OCI-LY7 (cell line): ENCODE results near the gene TMEM181. TPM values are rescaled to one million over a fixed set of nuclear protein-coding genes. Genes with fewer than 3 reads are reported as not detected.

Experiments
- BruUV-seq: library from RNA; stranded (reverse); fragments of 400-500 nt; replicated peaks from 2 replicates; lab custom pipeline; 2021; lab: Mats Ljungman, UMichigan
- CTCF ChIA-PET: fragments of 300-600 bp; sonication (Branson Sonifier 250); formaldehyde crosslinking; loops from one replicate; lab custom pipeline; 2022; ENCODE audit warnings: antibody characterized with exemption; ENCODE audit not compliant: unreplicated experiment; lab: Charles Lee
- POLR2A ChIA-PET: fragments of 300-600 bp; sonication (Branson Sonifier 250); formaldehyde crosslinking; loops from one replicate; lab custom pipeline; 2022; ENCODE audit warnings: antibody characterized with exemption; lab: Charles Lee
- DNase-seq: peaks from one replicate; pipeline ENCODE4 v3.0.0-alpha.2; 2015; ENCODE audit warnings: low spot score
- H2AFZ ChIP-seq: fragments of 200-600 bp; sonication (generic), shearing (Covaris generic); 2 replicates; pipeline ENCODE4 v1.6.1; 2014; ENCODE audit warnings: mild to moderate bottlenecking, antibody characterized with exemption, low read length, moderate library complexity
- H3K27ac ChIP-seq: fragments of 200-600 bp; sonication (generic); 2 replicates; pipeline ENCODE4 v1.5.1; 2014; ENCODE audit warnings: mixed run types, low read depth, mild to moderate bottlenecking, moderate library complexity, low read length, inconsistent platforms; ENCODE audit not compliant: poor library complexity, severe bottlenecking
- H3K36me3 ChIP-seq: fragments of 200-600 bp; sonication (generic); 2 replicates; pipeline ENCODE4 v1.6.1; 2014; ENCODE audit warnings: mild to moderate bottlenecking, antibody characterized with exemption, low read length, moderate library complexity, mixed read lengths; ENCODE audit not compliant: insufficient read depth
- H3K4me1 ChIP-seq: fragments of 200-600 bp; sonication (generic); 2 replicates; pipeline ENCODE4 v1.5.1; 2014; ENCODE audit warnings: mild to moderate bottlenecking, low read length; ENCODE audit not compliant: insufficient read depth, poor library complexity, severe bottlenecking
- H3K4me2 ChIP-seq: fragments of 200-600 bp; sonication (generic); 2 replicates; pipeline ENCODE4 v1.6.1; 2014; ENCODE audit warnings: mild to moderate bottlenecking, low read length
- H3K4me3 ChIP-seq: fragments of 200-600 bp; sonication (generic); 2 replicates; pipeline ENCODE4 v1.5.1; 2014; ENCODE audit warnings: mild to moderate bottlenecking, low read depth, low read length; ENCODE audit not compliant: poor library complexity, severe bottlenecking
- H3K79me2 ChIP-seq: fragments of 200-600 bp; sonication (generic); 2 replicates; pipeline ENCODE4 v1.6.1; 2016; ENCODE audit warnings: low read depth, mild to moderate bottlenecking, low read length, moderate library complexity, mixed read lengths; ENCODE audit not compliant: insufficient read depth
- H3K9me2 ChIP-seq: fragments of 200-600 bp; sonication (generic); 2 replicates; pipeline ENCODE4 v1.6.1; 2016; ENCODE audit warnings: mild to moderate bottlenecking, low read length, mixed read lengths; ENCODE audit not compliant: insufficient read depth
- H3K9me3 ChIP-seq: fragments of 200-600 bp; sonication (generic); 2 replicates; pipeline ENCODE4 v1.6.1; 2014; ENCODE audit warnings: mild to moderate bottlenecking, mixed run types, low read length, mixed read lengths
- H4K20me1 ChIP-seq: fragments of 200-600 bp; sonication (generic); 2 replicates; pipeline ENCODE4 v1.6.1; 2014; ENCODE audit warnings: mild to moderate bottlenecking, antibody characterized with exemption, low read length, moderate library complexity, mixed read lengths; ENCODE audit not compliant: insufficient read depth
- EZH2phosphoT487 ChIP-seq: fragments of 200-600 bp; sonication (generic); IDR thresholded peaks from 2 replicates; pipeline ENCODE4 v1.6.1; 2018; ENCODE audit warnings: low read depth, borderline replicate concordance, mild to moderate bottlenecking, mixed run types, antibody characterized with exemption, low read length, moderate library complexity, mixed read lengths
- intact Hi-C: fragments of 100-400 bp; cut with micrococcal nuclease; formaldehyde crosslinking; loops from one replicate; pipeline ENCODE4 v1.10.0; 2022; ENCODE audit not compliant: unreplicated experiment
- total RNA-seq, 2 experiments: library from RNA; depleted of rRNA in 1 of 2; stranded (reverse); fragments of >200 nt in 1 of 2; shearing (Covaris generic) in 1 of 2; gene quantifications; 2 replicates each; pipeline ENCODE4 v1.2.3, GENCODE V29; 2014 to 2022
- TF ChIP-seq, protein P1 (sequence below): fragments of 200-600 bp; sonication (generic); conservative IDR thresholded peaks from 2 replicates; pipeline ENCODE4 v1.5.1; 2014; ENCODE audit warnings: mild to moderate bottlenecking, antibody characterized with exemption, low read length, moderate library complexity, mixed read lengths

The TMEM181 gene
- total RNA-seq, 2 experiments from 2014 or later = 8.0 to 12.5 TPM

DNA sequence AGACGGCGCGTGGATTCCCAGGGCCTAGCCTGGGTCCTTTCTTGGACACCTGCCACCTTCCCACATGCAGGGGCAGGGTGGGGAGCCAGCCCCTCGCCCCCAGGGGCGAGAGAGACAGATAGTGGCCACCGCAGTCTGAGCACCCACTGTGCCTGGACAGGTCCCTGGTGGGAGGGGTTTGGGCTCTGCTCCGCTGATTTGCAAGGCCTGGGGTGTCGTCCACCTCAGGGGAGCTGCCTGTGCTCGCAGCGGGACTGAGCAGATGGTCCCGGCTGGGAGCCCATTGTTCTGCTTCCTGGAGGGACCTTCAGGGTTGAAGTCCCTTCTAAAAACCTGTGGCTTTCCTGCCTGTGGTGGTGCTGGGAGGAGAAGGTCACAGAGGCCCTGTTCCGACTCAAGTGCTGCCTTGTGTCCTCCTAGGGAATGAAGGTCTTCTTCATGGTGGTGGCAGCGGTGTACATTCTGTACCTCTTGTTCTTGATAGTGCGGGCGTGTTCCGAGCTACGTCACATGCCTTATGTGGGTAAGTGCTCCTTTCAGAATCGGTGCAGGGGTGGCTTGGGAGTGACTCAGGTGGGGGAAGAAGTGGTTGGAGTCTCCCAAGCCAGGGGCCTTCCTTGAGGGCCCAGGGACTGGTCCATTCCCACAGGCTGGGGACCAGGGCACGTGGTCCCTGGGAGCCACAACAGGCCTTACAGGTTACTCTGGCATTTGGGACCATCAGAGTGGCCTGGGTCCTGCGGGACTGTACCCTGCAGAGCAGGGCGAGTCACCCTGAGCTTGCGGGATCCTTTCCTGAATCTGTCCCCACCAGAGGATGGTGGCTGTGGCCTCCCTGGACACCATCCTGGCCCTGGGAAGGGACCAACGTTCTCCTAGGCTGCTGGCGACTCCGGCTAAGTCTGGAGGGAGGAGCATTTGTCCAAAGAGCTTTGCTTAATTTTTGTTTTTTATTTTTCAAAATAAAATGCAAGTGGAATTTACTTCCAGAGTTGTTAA is 65.1 kb downstream of the TMEM181 start:
- H3K9me3 ChIP-seq = no peaks in the 10 kb centered on the region
- no peak overlapping the region for H2AFZ ChIP-seq
- no TSS peak for BruUV-seq
- peaks cover 29% of the 10 kb centered on the region; the same call in 1 of the 2 replicates for H3K36me3 ChIP-seq
- no peaks in the 10 kb centered on the region for H3K9me2 ChIP-seq
- no peaks in the 10 kb centered on the region for H3K4me1 ChIP-seq
- no peaks in the 10 kb centered on the region for H3K79me2 ChIP-seq
- no peak overlapping the region for H3K4me3 ChIP-seq
- no peaks in the 10 kb centered on the region for H4K20me1 ChIP-seq
- ChIA-PET POLR2A (no interaction called here), CTCF (interaction anchor here (0.6 kb wide), 1 partner anchor 237 kb away, joined by 3 read pairs; no protein-coding TSS in a partner anchor)
- DNase-seq = no peak
- intact Hi-C loops = no loop called here
- TF ChIP-seq, protein P1, sequence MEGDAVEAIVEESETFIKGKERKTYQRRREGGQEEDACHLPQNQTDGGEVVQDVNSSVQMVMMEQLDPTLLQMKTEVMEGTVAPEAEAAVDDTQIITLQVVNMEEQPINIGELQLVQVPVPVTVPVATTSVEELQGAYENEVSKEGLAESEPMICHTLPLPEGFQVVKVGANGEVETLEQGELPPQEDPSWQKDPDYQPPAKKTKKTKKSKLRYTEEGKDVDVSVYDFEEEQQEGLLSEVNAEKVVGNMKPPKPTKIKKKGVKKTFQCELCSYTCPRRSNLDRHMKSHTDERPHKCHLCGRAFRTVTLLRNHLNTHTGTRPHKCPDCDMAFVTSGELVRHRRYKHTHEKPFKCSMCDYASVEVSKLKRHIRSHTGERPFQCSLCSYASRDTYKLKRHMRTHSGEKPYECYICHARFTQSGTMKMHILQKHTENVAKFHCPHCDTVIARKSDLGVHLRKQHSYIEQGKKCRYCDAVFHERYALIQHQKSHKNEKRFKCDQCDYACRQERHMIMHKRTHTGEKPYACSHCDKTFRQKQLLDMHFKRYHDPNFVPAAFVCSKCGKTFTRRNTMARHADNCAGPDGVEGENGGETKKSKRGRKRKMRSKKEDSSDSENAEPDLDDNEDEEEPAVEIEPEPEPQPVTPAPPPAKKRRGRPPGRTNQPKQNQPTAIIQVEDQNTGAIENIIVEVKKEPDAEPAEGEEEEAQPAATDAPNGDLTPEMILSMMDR = no peak
- no peak for TF ChIP-seq EZH2phosphoT487
- H3K27ac ChIP-seq = no peak overlapping the region
- H3K4me2 ChIP-seq = no peak overlapping the region

DNA sequence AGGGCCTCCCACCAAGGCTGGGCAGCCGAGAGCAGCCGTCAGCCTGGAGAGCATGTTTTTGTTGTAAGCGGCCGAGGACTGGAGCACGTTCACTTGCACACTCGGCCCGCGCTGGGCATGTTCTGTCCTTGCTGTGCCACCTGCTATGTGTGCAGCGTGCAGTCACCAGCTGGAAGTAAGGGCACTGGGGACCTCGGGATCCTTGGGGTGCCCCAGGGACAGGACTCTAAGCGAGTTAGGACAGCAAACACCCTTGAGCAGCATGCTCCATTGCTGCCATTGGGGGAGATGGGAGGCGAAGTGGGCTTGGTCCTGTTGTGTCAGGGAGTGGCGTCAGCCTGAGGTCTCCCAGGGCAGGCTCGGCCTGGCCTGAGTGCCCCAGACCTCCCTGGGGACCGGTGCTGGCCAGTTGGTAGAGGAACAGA is 66.0 kb downstream of the TMEM181 start:
- Histone ChIP-seq H3K4me2 (no peak overlapping the region), H3K9me2 (no peaks in the 10 kb centered on the region), H3K79me2 (no peaks in the 10 kb centered on the region), H3K4me1 (no peaks in the 10 kb centered on the region), H4K20me1 (no peaks in the 10 kb centered on the region), H3K9me3 (no peaks in the 10 kb centered on the region), H2AFZ (no peak overlapping the region), H3K4me3 (no peak overlapping the region), H3K36me3 (peaks cover 33% of the 10 kb centered on the region; the same call in 1 of the 2 replicates), H3K27ac (no peak overlapping the region)
- CTCF ChIA-PET = interaction anchor here (0.6 kb wide), 1 partner anchor 238 kb away, joined by 3 read pairs; no protein-coding TSS in a partner anchor
- no TSS peak for BruUV-seq
- intact Hi-C loops = no loop called here
- POLR2A ChIA-PET = no interaction called here
- TF ChIP-seq EZH2phosphoT487 = no peak
- TF ChIP-seq, protein P1 = no peak
- DNase-seq = no peak
